HL-60/S4 treated with phorbol 12-myristate 13-acetate at 8.2 ng/mL for 4 days and 3 days (cell line): ENCODE results near the gene PIEZO2.

Source experiments
- in situ Hi-C: fragments of 300-500 bp; cut with MboI; formaldehyde crosslinking; loops from 2 replicates; pipeline ENCODE4 v1.15.0; 2022; ENCODE audit warnings: low sequenced_read_pairs

The PIEZO2 gene

GRCh38 chr18:10798727-10799550, 350.4 kb downstream of the PIEZO2 start:
- in situ Hi-C loops, result no loop called here

GRCh38 chr18:10797896-10798295, 351.5 kb downstream of the PIEZO2 start:
- in situ Hi-C loops, result no loop called here

- in situ Hi-C loops, result no loop called here
Observed at GRCh38 chr18:10794771-10795170, 354.6 kb downstream of the PIEZO2 start.

- in situ Hi-C loops, result no loop called here
Observed at GRCh38 chr18:10793730-10794370, 355.5 kb downstream of the PIEZO2 start.

GRCh38 chr18:10792181-10792580, 357.2 kb downstream of the PIEZO2 start:
- in situ Hi-C loops, result no loop called here

GRCh38 chr18:10791169-10791831, 358.1 kb downstream of the PIEZO2 start:
- in situ Hi-C loops, result no loop called here

GRCh38 chr18:10789180-10789579, 360.2 kb downstream of the PIEZO2 start:
- in situ Hi-C loops, result no loop called here

GRCh38 chr18:10787293-10787901, 362.0 kb downstream of the PIEZO2 start:
- in situ Hi-C loops, result no loop called here

- in situ Hi-C loops, result no loop called here
Observed at GRCh38 chr18:10785798-10786197, 363.6 kb downstream of the PIEZO2 start.

- in situ Hi-C loops, result no loop called here
Observed at GRCh38 chr18:10784596-10785202, 364.7 kb downstream of the PIEZO2 start.

GRCh38 chr18:10783941-10784340, 365.4 kb downstream of the PIEZO2 start:
- in situ Hi-C loops, result no loop called here

GRCh38 chr18:10776493-10776892, 372.9 kb downstream of the PIEZO2 start:
- in situ Hi-C loops, result no loop called here

- in situ Hi-C loops, result no loop called here
Observed at GRCh38 chr18:10775026-10775425, 374.3 kb downstream of the PIEZO2 start.

- in situ Hi-C loops, result no loop called here
Observed at GRCh38 chr18:10771053-10771709, 378.2 kb downstream of the PIEZO2 start.

- in situ Hi-C loops, result no loop called here
Observed at GRCh38 chr18:10770264-10770663, 379.1 kb downstream of the PIEZO2 start.

- in situ Hi-C loops, result no loop called here
Observed at GRCh38 chr18:10768221-10768620, 381.1 kb downstream of the PIEZO2 start.

- in situ Hi-C loops, result no loop called here
Observed at GRCh38 chr18:10767658-10768057, 381.7 kb downstream of the PIEZO2 start.

GRCh38 chr18:10760986-10761385, 388.4 kb downstream of the PIEZO2 start:
- in situ Hi-C loops, result no loop called here

- in situ Hi-C loops, result no loop called here
Observed at GRCh38 chr18:10759241-10759640, 390.1 kb downstream of the PIEZO2 start.

GRCh38 chr18:10757946-10758345, 391.4 kb downstream of the PIEZO2 start:
- in situ Hi-C loops, result no loop called here
